Fibroblast of lung (primary cell): ENCODE measurements around the gene TBX15.

ENCODE experiments used
- EZH2 ChIP-seq: IDR thresholded peaks from 2 replicates; pipeline ENCODE4 v1.5.1; 2012; ENCODE audit warnings: low read length, control low read depth, mild to moderate bottlenecking; ENCODE audit errors: missing control alignments
- TF ChIP-seq, protein P1 (sequence below), 2 donors: IDR thresholded peaks in 1 of 2; conservative IDR thresholded peaks in 1 of 2; 1 replicate in 1 of 2; 2 replicates in 1 of 2; pipeline ENCODE4 v1.5.1; 2011 to 2012; ENCODE audit warnings: low read length in 2 of 2, control low read depth in 1 of 2, inconsistent platforms in 1 of 2, low read depth in 1 of 2, mild to moderate bottlenecking in 1 of 2

DNA sequence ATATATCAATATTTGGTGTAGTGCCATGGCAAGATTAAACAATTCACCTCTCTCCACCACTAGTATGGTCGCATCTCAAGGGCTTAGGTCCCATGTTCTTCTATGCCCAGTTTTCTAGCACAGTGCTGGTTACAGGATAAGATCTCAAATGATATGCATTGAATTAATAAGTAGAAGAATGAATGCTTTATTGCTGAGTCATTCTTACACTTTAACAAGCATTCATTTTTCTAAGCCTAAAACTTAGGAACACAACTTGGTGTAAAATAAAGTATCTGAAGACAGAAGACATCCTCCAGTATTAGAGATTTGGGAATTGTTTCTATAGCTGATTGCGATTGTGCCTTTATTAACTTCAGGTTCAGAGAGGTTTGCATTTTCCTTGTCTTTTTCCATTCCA is 85.8 kb downstream of the TBX15 start:
- TF ChIP-seq, protein P1, sequence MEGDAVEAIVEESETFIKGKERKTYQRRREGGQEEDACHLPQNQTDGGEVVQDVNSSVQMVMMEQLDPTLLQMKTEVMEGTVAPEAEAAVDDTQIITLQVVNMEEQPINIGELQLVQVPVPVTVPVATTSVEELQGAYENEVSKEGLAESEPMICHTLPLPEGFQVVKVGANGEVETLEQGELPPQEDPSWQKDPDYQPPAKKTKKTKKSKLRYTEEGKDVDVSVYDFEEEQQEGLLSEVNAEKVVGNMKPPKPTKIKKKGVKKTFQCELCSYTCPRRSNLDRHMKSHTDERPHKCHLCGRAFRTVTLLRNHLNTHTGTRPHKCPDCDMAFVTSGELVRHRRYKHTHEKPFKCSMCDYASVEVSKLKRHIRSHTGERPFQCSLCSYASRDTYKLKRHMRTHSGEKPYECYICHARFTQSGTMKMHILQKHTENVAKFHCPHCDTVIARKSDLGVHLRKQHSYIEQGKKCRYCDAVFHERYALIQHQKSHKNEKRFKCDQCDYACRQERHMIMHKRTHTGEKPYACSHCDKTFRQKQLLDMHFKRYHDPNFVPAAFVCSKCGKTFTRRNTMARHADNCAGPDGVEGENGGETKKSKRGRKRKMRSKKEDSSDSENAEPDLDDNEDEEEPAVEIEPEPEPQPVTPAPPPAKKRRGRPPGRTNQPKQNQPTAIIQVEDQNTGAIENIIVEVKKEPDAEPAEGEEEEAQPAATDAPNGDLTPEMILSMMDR (conservative IDR thresholded peaks at IDR 0.05 in 1 of 2, IDR thresholded peaks at IDR 0.05 in 1 of 2; ENCODE audit: low read depth in 1 of 2, low read length in 2 of 2), result no peak
- no peak for TF ChIP-seq EZH2
